GM23338 (cell line): Measurements from ENCODE around the gene GDF10. TPM values are rescaled to one million over a fixed set of nuclear protein-coding genes. Genes with fewer than 3 reads are reported as not detected.

ENCODE experiments used
- ATAC-seq: fragments of 200-7000 bp; cut with Tn5 transposase; 3 replicates; pipeline ENCODE4 v1.9.1; 2020
- DNase-seq: peaks from one replicate; pipeline ENCODE4 v3.0.0-alpha.2; 2015; ENCODE audit warnings: low spot score
- H2AFZ ChIP-seq: fragments of 200-600 bp; sonication (generic); 2 replicates; pipeline ENCODE4 v1.8.0; 2016; ENCODE audit warnings: antibody characterized with exemption, mild to moderate bottlenecking, moderate library complexity
- H3F3A ChIP-seq: fragments of 200-600 bp; sonication (generic); replicated peaks from 2 replicates; pipeline ENCODE4 v1.8.0; 2017; ENCODE audit warnings: antibody characterized with exemption, mixed run types, low read depth
- H3K27ac ChIP-seq: fragments of 200-600 bp; sonication (generic); 2 replicates; pipeline ENCODE4 v1.6.1; 2016; ENCODE audit warnings: low read depth
- H3K27me3 ChIP-seq: fragments of 200-600 bp; sonication (generic); 2 replicates; pipeline ENCODE4 v1.8.0; 2016; ENCODE audit warnings: mild to moderate bottlenecking, mixed run types, moderate library complexity; ENCODE audit not compliant: insufficient read depth
- H3K36me3 ChIP-seq: fragments of 200-600 bp; sonication (generic); 2 replicates; pipeline ENCODE4 v1.8.0; 2016; ENCODE audit warnings: mild to moderate bottlenecking; ENCODE audit not compliant: insufficient read depth
- H3K4me1 ChIP-seq: fragments of 200-600 bp; sonication (generic); 2 replicates; pipeline ENCODE4 v1.8.0; 2016; ENCODE audit warnings: mild to moderate bottlenecking, moderate library complexity; ENCODE audit not compliant: insufficient read depth
- H3K4me2 ChIP-seq: fragments of 200-600 bp; sonication (generic); 2 replicates; pipeline ENCODE4 v1.7.1; 2017; ENCODE audit warnings: mixed run types
- H3K4me3 ChIP-seq: fragments of 200-600 bp; sonication (generic); 2 replicates; pipeline ENCODE4 v1.6.1; 2016; ENCODE audit warnings: mixed run types
- H3K79me2 ChIP-seq: fragments of 200-600 bp; sonication (generic); replicated peaks from 2 replicates; pipeline ENCODE4 v1.8.0; 2017; ENCODE audit warnings: mild to moderate bottlenecking; ENCODE audit not compliant: insufficient read depth
- H3K9me2 ChIP-seq: fragments of 200-600 bp; sonication (generic); 2 replicates; pipeline ENCODE4 v1.8.0; 2017; ENCODE audit not compliant: insufficient read depth
- H4K20me1 ChIP-seq: fragments of 200-600 bp; sonication (generic); replicated peaks from 2 replicates; pipeline ENCODE4 v1.8.0; 2017; ENCODE audit warnings: mild to moderate bottlenecking; ENCODE audit not compliant: insufficient read depth
- H3K27ac Mint-ChIP-seq: 2 replicates; pipeline ENCODE4 v1.8.0; 2020; ENCODE audit warnings: inconsistent platforms, mild to moderate bottlenecking, moderate library complexity, mixed read lengths
- H3K27me3 Mint-ChIP-seq: 3 replicates; pipeline ENCODE4 v1.8.0; 2022; ENCODE audit warnings: low read depth, mild to moderate bottlenecking, moderate library complexity, mixed read lengths, inconsistent platforms; ENCODE audit not compliant: insufficient read depth, poor library complexity
- H3K36me3 Mint-ChIP-seq: 3 replicates; pipeline ENCODE4 v1.8.0; 2021; ENCODE audit warnings: low read depth, mild to moderate bottlenecking, inconsistent platforms, moderate library complexity, mixed read lengths
- H3K4me1 Mint-ChIP-seq: 3 replicates; pipeline ENCODE4 v1.8.0; 2020; ENCODE audit warnings: mild to moderate bottlenecking, inconsistent platforms, mixed read lengths
- H3K4me3 Mint-ChIP-seq: 3 replicates; pipeline ENCODE4 v1.8.0; 2021; ENCODE audit warnings: moderate library complexity, mild to moderate bottlenecking, inconsistent platforms, mixed read lengths
- H3K9me3 Mint-ChIP-seq: 3 replicates; pipeline ENCODE4 v1.8.0; 2020; ENCODE audit warnings: moderate library complexity, mild to moderate bottlenecking, inconsistent platforms, mixed read lengths
- CREB1 ChIP-seq: fragments of 250-450 bp; sonication (Bioruptor Pico); IDR thresholded peaks from 2 replicates; pipeline ENCODE4 v1.5.0; 2020; ENCODE audit warnings: low read depth, mild to moderate bottlenecking, moderate library complexity
- ETS1 ChIP-seq: IDR thresholded peaks from 2 replicates; pipeline ENCODE4 v1.6.1; 2016; ENCODE audit warnings: antibody characterized with exemption
- EZH2phosphoT487 ChIP-seq: fragments of 200-600 bp; sonication (generic); IDR thresholded peaks from one replicate; pipeline ENCODE4 v1.8.1; 2018; ENCODE audit warnings: antibody characterized with exemption; ENCODE audit not compliant: unreplicated experiment
- NANOG ChIP-seq: IDR thresholded peaks from 2 replicates; pipeline ENCODE4 v1.6.1; 2016; ENCODE audit warnings: antibody characterized with exemption, borderline replicate concordance
- POLR2AphosphoS5 ChIP-seq: IDR thresholded peaks from 2 replicates; pipeline ENCODE4 v1.6.1; 2016; ENCODE audit warnings: antibody characterized with exemption, low read depth
- ZNF114 ChIP-seq: fragments of 250-450 bp; sonication (Bioruptor Pico); IDR thresholded peaks from 2 replicates; pipeline ENCODE4 v1.5.0; 2020; ENCODE audit warnings: mild to moderate bottlenecking, moderate library complexity
- ZNF331 ChIP-seq: fragments of 250-450 bp; sonication (Bioruptor Pico); IDR thresholded peaks from 2 replicates; pipeline ENCODE4 v1.5.0; 2020; ENCODE audit warnings: low read depth, mild to moderate bottlenecking, moderate library complexity
- polyA plus RNA-seq: library from polyadenylated mRNA; unstranded; fragments of >200 nt; fragmentation: Nextera tagmentation; extraction: Ambion mirVana; gene quantifications from 2 replicates; pipeline ENCODE4 v1.2.1, GENCODE V29; 2016
- total RNA-seq: library from RNA; depleted of rRNA; stranded (reverse); fragments of >200 nt; shearing (Covaris generic); gene quantifications from 2 replicates; pipeline ENCODE4 v1.2.3, GENCODE V29; 2014
- TF ChIP-seq, protein P1 (sequence below): fragments of 250-450 bp; sonication (Bioruptor Pico); IDR thresholded peaks from 2 replicates; pipeline ENCODE4 v1.5.0; 2020; ENCODE audit warnings: mild to moderate bottlenecking, moderate library complexity
- TF ChIP-seq, protein P2 (sequence below), 2 experiments: fragments of 200-600 bp in 1 of 2; sonication (generic) in 1 of 2; conservative IDR thresholded peaks; 2 replicates each; pipeline versions ENCODE4 v1.5.1 to v1.6.1; 2016 to 2017; ENCODE audit warnings: antibody characterized with exemption in 2 of 2, low read depth in 2 of 2, mild to moderate bottlenecking in 2 of 2, moderate library complexity in 1 of 2
- TF ChIP-seq, protein P3 (sequence below): IDR thresholded peaks from one replicate; pipeline ENCODE4 v1.6.1; 2018; ENCODE audit warnings: antibody characterized with exemption; ENCODE audit not compliant: unreplicated experiment

GDF10 gene
- total and polyA plus RNA-seq, 2 experiments from 2014 or later: 0.21 TPM; not detected in 1

- no peak for TF ChIP-seq ETS1
Measured at GRCh38 chr10:47310090-47310505, 10.1 kb downstream of the GDF10 start (continued).

DNA sequence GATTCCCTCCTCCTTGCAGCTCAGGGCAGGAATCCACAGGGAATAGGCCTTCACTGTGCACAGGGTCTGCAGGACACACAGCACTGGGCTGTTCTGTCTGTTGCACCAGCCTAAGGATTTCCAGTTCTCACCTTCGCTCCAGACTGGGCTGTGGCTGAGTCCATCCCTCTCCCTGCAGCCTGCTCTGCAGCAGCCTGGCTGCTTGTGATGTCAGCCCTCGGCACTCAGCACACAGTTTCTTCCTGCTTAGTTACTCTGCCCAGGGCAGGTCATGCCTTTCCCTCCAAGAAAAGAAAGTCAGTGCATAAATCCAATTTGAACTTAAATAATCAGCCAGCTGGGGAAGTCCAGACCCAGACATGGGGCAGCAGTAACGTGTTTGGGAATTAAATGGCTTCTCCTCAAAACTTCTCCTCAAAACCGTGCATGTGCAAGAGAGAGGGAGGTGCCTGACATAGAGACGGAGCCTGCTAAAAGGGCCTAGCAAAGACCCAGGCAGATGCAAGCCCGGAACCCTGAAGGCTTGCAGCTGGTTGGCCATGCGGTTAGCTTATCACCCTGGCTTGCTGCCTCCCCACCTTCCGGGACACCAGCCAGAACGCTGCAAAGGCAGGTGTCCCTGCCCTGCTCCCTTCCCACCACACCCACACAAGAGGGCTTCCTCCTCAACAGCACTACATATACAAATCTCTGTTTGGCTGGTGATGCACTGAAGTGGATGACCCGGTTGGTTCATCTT is 11.4 kb downstream of the GDF10 start:
- Histone ChIP-seq H3K36me3 (no peaks in the 10 kb centered on the region), H3K27me3 (no peaks in the 10 kb centered on the region), H4K20me1 (no peaks in the 10 kb centered on the region), H3F3A (no peaks in the 10 kb centered on the region), H3K4me1 (no peaks in the 10 kb centered on the region), H3K79me2 (no peaks in the 10 kb centered on the region), H3K27ac (no peak overlapping the region), H3K4me3 (no peak overlapping the region), H3K4me2 (no peak overlapping the region), H3K9me2 (no peaks in the 10 kb centered on the region), H2AFZ (no peak overlapping the region)
- DNase-seq (no peak), ATAC-seq (no peak)
- peaks cover 11% of the 10 kb centered on the region for H3K27me3 Mint-ChIP-seq
- no peaks in the 10 kb centered on the region for H3K36me3 Mint-ChIP-seq
- H3K4me3 Mint-ChIP-seq: no peak overlapping the region
- H3K9me3 Mint-ChIP-seq: no peaks in the 10 kb centered on the region
- H3K27ac Mint-ChIP-seq: no peak overlapping the region
- H3K4me1 Mint-ChIP-seq: peaks cover 15% of the 10 kb centered on the region; the same call in 2 of the 3 replicates
- TF ChIP-seq ZNF114 (CRISPR knock-in tag) (no peak), ZNF331 (CRISPR knock-in tag) (no peak), NANOG (no peak), ETS1 (no peak), POLR2AphosphoS5 (no peak), CREB1 (CRISPR knock-in tag) (no peak), EZH2phosphoT487 (no peak)
- TF ChIP-seq, protein P1, sequence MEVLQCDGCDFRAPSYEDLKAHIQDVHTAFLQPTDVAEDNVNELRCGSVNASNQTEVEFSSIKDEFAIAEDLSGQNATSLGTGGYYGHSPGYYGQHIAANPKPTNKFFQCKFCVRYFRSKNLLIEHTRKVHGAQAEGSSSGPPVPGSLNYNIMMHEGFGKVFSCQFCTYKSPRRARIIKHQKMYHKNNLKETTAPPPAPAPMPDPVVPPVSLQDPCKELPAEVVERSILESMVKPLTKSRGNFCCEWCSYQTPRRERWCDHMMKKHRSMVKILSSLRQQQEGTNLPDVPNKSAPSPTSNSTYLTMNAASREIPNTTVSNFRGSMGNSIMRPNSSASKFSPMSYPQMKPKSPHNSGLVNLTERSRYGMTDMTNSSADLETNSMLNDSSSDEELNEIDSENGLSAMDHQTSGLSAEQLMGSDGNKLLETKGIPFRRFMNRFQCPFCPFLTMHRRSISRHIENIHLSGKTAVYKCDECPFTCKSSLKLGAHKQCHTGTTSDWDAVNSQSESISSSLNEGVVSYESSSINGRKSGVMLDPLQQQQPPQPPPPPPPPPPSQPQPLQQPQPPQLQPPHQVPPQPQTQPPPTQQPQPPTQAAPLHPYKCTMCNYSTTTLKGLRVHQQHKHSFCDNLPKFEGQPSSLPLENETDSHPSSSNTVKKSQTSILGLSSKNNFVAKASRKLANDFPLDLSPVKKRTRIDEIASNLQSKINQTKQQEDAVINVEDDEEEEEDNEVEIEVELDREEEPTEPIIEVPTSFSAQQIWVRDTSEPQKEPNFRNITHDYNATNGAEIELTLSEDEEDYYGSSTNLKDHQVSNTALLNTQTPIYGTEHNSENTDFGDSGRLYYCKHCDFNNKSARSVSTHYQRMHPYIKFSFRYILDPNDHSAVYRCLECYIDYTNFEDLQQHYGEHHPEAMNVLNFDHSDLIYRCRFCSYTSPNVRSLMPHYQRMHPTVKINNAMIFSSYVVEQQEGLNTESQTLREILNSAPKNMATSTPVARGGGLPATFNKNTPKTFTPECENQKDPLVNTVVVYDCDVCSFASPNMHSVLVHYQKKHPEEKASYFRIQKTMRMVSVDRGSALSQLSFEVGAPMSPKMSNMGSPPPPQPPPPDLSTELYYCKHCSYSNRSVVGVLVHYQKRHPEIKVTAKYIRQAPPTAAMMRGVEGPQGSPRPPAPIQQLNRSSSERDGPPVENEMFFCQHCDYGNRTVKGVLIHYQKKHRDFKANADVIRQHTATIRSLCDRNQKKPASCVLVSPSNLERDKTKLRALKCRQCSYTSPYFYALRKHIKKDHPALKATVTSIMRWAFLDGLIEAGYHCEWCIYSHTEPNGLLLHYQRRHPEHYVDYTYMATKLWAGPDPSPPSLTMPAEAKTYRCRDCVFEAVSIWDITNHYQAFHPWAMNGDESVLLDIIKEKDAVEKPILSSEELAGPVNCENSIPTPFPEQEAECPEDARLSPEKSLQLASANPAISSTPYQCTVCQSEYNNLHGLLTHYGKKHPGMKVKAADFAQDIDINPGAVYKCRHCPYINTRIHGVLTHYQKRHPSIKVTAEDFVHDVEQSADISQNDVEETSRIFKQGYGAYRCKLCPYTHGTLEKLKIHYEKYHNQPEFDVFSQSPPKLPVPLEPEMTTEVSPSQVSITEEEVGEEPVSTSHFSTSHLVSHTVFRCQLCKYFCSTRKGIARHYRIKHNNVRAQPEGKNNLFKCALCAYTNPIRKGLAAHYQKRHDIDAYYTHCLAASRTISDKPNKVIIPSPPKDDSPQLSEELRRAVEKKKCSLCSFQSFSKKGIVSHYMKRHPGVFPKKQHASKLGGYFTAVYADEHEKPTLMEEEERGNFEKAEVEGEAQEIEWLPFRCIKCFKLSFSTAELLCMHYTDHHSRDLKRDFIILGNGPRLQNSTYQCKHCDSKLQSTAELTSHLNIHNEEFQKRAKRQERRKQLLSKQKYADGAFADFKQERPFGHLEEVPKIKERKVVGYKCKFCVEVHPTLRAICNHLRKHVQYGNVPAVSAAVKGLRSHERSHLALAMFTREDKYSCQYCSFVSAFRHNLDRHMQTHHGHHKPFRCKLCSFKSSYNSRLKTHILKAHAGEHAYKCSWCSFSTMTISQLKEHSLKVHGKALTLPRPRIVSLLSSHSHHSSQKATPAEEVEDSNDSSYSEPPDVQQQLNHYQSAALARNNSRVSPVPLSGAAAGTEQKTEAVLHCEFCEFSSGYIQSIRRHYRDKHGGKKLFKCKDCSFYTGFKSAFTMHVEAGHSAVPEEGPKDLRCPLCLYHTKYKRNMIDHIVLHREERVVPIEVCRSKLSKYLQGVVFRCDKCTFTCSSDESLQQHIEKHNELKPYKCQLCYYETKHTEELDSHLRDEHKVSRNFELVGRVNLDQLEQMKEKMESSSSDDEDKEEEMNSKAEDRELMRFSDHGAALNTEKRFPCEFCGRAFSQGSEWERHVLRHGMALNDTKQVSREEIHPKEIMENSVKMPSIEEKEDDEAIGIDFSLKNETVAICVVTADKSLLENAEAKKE (CRISPR knock-in tag): no peak
- TF ChIP-seq, protein P2, sequence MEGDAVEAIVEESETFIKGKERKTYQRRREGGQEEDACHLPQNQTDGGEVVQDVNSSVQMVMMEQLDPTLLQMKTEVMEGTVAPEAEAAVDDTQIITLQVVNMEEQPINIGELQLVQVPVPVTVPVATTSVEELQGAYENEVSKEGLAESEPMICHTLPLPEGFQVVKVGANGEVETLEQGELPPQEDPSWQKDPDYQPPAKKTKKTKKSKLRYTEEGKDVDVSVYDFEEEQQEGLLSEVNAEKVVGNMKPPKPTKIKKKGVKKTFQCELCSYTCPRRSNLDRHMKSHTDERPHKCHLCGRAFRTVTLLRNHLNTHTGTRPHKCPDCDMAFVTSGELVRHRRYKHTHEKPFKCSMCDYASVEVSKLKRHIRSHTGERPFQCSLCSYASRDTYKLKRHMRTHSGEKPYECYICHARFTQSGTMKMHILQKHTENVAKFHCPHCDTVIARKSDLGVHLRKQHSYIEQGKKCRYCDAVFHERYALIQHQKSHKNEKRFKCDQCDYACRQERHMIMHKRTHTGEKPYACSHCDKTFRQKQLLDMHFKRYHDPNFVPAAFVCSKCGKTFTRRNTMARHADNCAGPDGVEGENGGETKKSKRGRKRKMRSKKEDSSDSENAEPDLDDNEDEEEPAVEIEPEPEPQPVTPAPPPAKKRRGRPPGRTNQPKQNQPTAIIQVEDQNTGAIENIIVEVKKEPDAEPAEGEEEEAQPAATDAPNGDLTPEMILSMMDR (conservative IDR thresholded peaks at IDR 0.05; ENCODE audit: low read depth in 2 of 2): no peak
- TF ChIP-seq, protein P3, sequence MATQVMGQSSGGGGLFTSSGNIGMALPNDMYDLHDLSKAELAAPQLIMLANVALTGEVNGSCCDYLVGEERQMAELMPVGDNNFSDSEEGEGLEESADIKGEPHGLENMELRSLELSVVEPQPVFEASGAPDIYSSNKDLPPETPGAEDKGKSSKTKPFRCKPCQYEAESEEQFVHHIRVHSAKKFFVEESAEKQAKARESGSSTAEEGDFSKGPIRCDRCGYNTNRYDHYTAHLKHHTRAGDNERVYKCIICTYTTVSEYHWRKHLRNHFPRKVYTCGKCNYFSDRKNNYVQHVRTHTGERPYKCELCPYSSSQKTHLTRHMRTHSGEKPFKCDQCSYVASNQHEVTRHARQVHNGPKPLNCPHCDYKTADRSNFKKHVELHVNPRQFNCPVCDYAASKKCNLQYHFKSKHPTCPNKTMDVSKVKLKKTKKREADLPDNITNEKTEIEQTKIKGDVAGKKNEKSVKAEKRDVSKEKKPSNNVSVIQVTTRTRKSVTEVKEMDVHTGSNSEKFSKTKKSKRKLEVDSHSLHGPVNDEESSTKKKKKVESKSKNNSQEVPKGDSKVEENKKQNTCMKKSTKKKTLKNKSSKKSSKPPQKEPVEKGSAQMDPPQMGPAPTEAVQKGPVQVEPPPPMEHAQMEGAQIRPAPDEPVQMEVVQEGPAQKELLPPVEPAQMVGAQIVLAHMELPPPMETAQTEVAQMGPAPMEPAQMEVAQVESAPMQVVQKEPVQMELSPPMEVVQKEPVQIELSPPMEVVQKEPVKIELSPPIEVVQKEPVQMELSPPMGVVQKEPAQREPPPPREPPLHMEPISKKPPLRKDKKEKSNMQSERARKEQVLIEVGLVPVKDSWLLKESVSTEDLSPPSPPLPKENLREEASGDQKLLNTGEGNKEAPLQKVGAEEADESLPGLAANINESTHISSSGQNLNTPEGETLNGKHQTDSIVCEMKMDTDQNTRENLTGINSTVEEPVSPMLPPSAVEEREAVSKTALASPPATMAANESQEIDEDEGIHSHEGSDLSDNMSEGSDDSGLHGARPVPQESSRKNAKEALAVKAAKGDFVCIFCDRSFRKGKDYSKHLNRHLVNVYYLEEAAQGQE: no peak
